HG03060 (cell line): ENCODE data around the gene RAI1.

ENCODE experiments used
- ATAC-seq: cut with Tn5 transposase; IDR thresholded peaks from one replicate; pipeline ENCODE4 v1.9.1; 2021; ENCODE audit warnings: low read depth, moderate number of reproducible peaks; ENCODE audit not compliant: unreplicated experiment

RAI1 gene

GRCh38 chr17:17713839-17714238, 32.6 kb downstream of the RAI1 start:
- ATAC-seq = no peak

DNA sequence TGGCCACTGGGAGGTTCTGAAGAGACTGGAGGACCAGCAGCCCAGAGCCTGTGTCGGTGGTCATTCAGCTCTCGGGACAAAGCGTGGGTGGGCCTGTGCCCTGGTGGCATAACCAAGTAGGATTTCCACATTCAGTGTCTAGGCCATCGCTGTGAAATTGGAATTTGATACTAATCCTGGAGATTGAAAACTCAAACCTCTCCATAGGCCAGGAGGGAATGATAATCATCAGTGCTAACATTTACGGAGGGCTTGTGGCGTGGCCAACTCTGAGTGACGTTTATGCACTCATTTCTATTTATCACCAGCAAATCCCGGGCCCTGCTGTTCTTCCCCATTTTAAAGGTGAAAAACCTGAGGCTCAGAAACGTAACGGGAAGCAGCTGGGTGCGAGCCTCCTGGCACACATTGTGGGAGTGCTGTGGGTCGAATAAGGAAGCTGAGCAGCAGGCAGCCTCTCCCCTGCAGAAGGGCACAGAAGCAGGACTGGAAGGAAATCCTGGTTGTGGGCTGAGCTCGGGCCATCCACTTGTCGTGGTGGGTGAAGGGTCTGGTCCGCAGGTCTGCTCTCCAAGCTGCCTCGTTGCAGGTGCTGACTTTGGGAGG, 33.1 kb downstream of the RAI1 start:
- no peak for ATAC-seq

DNA sequence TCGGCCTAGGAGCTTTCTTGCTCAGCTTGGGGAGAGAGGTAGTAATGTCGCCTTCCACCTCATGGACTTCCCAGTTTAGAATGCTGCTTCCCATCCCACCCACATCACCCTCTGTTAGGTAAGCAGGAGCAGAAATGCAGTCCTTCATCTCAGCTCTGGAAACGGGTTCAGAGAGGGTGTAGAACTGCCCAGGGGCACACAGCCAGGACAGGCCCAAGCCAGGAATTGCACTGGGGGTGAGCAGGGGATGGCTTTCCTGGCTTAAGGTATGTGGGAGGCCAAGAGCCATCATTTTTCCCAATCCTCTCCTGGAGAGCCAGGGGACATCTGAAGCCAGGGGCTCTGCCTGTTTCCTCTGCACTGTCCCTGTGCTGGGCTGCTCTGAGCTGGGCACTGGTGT, 33.6 kb downstream of the RAI1 start:
- no peak for ATAC-seq

DNA sequence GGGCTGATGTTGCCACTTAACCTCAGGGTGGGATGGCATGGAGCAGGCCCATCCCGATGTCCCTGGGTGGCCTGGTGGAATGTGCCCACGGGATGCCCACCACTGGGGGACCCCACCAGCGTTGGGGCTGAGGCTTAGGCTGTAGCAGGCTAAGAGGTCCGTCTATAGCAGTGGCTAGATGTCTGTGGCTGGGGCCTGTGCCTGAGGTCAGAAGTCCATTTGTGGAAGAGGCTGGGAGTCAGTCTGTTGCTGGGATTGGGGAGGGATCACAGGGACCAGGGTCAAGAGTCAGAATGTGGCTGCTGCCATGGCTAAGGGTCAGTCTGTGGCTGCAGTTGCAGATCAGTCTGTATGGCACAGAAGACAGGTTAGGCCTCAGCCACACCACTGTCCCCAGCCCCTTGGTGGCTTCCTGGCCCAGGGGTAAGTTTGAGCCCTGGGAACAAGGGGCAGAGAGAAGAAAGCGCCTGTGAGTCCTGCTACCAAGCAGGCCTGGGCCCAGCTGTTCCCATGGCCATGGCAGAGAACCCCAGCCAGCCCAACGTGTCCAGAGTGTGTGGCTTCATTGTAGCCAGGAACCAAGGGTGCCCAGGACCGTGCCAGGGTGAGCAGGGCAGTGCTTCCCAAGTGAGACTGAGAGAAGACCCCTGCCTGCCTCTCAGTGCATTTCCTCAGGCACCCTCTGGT, 35.7 kb downstream of the RAI1 start:
- ATAC-seq = no peak

- ATAC-seq = no peak
Measured at GRCh38 chr17:17718251-17718650, 37.0 kb downstream of the RAI1 start.

DNA sequence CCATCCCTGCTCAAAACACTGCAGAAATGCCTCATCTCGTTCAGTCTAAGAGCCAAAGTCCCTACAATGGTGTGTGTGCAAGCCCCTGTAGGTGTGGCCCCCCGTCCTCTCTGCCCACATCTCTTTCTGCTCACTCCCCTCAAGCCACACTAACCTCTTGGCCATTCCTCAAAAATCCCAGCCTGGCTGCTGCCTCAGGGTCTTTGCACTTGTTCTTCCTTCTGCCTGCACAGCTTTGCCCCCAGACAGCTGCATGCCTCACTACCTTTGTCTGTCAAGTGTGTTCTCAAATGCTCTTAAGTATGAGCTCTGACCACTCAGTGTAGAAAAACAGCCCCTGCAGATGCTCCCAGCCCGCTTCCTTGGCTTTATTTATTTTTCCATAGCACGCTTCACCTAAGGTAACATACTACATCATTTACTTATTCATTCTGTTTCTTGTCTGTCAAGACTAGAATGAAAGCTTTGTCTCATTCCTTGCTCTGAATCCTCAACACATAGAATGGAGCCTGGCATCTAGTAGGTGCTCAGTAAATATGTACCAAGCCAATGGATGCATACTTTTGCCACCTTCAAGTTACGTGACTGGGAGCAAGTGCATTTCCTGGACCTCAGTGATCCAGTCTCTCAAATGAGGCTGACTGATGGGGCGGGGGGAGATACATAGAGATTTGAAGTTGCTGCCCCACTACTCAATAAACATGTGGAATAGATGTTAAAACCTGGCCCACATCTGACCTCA, 38.1 kb downstream of the RAI1 start:
- no peak for ATAC-seq

DNA sequence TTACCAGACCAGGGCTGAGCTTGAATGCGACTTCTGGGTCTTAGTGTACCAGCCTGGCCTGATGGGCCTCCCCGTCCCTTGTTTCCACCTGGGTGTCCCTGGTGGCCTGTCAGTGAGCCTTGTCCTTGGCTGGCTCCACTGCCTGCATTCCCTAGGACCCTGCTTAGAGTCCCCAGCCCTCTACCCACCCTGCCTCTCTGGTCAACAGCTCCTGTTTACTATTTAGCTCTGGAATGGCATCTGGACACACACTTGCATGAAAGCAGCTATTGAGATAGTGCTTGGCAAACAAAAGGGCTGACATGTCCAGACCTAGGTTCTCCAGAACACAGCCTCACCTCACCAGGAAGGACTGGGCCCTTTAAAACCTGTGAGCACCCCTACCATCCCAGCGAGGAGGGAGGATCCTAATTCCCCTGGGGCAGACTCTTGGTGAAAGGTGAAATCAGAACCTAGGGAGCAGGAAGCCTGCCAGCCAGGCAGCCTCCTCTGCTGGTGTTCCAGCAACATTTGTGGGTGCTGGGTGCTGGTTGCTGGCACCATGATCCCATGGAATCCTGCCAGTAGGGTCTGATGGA, 38.8 kb downstream of the RAI1 start:
- ATAC-seq = no peak

DNA sequence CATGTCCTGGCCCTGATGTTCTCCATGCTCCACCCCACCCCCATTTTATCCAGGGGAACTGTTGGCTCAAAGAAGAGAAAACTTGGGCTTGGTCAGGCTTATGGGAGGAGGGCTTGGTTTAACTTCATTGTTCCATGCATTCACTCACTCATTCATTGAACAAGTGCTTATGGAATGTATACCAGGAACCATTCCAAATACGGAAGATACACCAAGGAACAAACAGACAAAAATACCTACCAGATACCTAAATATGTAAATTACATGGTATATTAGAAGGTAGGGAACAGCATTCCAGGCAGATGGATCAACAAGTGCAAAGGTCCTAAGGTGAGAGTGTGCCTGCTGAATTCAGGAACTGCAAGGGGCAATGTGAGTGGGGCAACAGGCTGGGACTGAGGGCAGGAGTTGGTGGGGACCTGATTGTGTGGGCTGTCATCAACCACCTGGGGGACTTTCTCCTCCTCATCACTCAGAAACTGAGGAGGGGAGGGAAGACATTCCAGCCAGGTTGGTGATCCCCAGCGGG, 39.9 kb downstream of the RAI1 start:
- no peak for ATAC-seq

GRCh38 chr17:17722081-17722905, 41.0 kb downstream of the RAI1 start:
- no peak for ATAC-seq

- ATAC-seq = no peak
Measured at GRCh38 chr17:17722906-17723353, 41.7 kb downstream of the RAI1 start.

DNA sequence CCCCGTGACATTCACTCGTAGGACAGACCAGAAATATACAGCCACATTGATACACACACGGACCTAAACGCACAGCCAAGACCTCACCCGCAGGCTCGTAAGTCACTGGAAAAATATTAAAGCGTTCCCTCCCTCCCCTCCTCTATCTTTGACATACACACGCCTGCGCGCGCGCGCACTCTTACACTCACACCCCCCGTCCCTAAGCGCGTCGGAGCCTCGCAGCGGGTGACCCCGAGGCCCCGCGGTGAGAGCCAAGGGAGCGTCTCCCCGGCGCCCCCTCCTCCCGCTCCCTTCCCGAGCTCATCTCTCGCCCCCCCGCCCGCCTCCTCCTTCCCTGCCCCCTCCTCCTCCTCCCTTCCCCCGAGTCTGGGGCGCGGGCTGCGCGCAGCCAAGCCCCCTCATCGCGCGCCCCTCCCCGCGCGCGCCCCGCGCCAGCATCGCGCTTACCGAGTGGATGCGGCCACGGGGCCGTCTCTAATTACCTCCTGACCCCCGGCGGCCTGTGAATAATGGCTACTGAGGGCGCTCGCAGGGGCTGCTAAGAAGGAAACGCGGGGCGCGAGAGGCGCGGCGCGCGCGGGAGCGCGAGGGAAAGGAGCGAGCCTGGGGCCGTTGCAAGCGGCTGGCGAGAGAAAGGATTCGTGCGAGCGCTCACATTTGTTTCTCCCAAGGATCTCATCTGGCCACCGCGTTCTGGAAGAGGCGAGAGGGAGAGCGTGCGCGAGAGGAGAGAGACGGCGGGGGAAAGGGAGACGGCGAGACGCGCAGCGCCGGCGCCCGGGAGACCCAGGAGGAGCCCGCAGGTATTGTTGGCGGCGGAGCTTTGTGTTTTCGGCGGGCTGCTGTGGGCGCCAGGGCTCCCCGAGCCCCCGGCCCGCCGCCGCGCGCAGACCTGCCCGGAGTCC, 42.4 kb downstream of the RAI1 start:
- no peak for ATAC-seq

- no peak for ATAC-seq
Measured at GRCh38 chr17:17724307-17725010, 43.2 kb downstream of the RAI1 start.

DNA sequence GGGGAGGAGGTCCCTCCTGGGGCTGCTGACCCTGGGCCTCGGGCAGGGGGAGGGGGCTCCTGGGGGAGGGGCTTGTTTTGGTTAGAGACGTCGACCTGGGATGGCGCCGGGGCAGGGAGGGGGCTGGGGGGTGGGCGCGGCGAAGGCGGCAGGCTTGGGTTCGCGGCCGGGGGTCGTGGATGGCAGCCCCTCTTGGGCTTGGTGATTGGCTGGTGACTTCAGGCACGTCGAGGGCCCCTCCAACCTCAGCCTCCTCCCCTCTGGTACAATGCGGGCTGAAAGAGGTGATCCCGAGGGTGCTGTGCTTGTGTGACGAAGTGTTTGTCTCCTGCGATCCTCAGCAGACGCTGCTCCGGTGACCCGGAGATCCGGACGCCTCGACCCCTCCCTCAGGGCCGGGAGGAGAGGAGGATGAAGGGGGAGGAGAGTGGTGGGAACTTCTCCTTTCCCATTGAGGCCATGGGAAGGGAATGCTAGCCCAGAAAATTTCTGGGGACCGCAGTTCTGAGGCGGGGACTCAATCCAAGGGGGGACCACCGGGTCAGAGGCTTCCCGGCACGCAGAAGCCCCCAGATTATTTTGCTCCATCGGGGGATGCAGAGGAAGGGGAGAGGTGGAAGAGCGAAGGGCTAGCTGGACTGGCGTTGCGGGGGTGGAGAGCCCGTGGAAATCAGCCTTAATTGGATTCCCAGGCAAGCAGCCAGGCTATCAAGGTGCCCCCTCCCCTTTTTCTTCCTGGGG, 43.9 kb downstream of the RAI1 start:
- no peak for ATAC-seq

DNA sequence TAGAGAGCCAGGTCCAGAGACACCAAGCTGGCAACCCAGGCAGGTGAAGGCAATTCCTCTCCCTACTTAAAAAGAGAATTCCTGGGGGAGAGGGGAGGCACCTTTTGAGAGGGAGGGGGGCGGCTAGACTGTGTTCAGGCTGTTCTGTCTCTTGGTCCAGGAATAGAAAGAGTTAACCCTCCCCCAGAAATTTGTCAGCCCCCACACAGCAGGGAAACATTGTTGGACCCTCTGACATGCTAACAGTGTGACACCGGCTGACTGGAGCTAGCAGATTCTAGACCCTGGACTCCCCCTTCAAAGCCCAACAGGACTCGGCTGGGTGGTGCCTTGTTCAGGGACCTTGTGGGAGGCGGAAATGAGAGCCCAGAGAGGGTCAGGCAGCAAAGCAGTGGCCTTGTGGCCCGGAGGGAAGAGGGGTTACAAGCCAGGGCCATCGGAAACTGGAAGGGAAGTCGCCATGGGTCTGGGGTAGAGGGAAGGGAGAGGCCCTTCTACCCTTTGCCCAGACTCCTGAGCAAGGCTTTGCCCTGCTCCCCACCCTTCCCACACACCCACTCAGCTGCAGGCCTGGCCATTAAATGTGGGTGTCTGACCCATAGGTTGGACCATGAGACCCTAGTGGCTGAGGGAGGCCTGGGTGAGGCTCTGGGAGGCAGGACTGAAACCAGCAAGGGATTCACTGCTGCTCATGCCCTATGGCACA, 44.6 kb downstream of the RAI1 start:
- no peak for ATAC-seq

- no peak for ATAC-seq
Measured at GRCh38 chr17:17726458-17727060, 45.3 kb downstream of the RAI1 start.

GRCh38 chr17:17727111-17727659, 45.9 kb downstream of the RAI1 start:
- no peak for ATAC-seq

DNA sequence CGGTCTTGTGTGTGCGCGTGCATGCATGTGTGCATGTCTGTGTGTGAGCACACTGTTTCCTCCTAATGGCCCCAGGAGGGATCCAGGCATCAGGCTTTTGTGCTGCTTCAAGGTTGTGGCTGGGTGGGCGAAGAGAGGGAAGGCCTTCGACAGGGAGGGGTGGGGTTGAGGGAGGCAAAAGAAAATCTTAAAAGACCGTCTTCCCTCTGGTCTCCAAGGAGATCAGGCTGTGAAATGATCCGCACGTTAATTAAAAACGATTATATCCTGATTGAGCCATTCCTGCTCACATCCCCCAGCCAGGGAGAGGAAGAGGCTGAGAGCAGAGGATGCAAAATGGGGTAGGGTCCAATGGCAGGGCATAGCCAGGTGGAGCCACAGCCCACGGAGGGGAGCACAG, 46.9 kb downstream of the RAI1 start:
- no peak for ATAC-seq
